CD4-positive, alpha-beta T cell treated with Interferon alpha-2 for 1 hour (primary cell): ENCODE measurements around the gene POM121C.
A peak's percentile ranks its signal among the peaks of the same experiment; 100 is the strongest.
"Not testable (repeated sequence)": the region's sequence is repeated elsewhere in the genome, so short reads cannot be mapped to it uniquely, and the experiment has no call there.

Experiments
- DNase-seq, 2 donors: peaks; one replicate each; pipeline ENCODE4 v3.0.0-alpha.2; 2020 to 2022

POM121C gene

GRCh38 chr7:75485979-75486643 lies at the start of gene POM121C:
Gene POM121C (minus strand): TSS chr7:75486299. CDS start chr7:75441496, 44,803 bp downstream.
- DNase-seq, result peak; percentile 87 to 90

DNA sequence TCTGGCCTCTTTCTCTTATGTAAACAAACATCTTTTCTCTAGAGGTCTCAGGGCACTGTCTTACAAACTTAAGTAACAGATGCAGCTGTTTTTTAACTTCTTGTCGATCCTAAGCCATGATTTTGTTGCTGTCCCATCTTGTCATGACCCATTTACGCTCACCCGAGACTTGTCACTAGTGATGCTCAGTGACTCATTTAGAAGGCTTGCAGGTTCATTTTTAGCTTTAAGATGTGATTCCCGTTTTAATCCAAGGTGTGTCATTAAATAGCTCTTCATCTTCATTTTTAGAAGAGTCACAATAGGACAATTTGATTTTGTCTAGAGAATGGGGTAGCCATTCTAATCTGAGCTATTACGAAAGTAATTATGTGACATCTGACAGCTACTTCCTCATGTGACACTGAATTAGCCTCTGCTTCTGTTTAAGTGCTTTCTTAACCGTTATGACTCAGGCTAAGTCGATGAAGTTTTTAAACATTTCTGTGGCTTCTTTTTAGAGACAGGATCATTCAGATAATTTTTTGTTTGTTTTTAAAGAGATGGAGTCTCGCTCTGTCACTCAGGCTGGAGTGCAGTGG lies 48.7 kb upstream of the POM121C start:
- no peak for DNase-seq

DNA sequence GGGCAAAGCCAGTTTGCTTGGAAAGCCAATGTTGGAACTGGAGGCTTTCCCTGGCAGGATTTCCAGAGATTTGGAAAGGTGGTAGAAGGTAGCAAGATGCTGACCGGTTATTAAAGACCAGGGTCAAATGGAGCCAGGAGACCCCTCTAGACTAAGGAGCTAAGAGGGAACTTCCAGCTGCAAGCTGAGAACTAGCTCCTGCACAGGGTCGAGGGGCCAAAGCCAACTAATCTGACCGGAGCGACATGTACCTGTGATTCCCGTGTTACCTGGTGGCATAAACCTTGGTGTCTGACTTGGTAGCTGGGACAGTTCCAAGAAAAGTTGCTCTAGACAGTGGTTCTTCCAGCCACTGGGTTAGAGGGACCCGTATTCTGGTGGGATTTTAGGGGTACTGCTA lies 47.8 kb upstream of the POM121C start:
- DNase-seq, result no peak

DNA sequence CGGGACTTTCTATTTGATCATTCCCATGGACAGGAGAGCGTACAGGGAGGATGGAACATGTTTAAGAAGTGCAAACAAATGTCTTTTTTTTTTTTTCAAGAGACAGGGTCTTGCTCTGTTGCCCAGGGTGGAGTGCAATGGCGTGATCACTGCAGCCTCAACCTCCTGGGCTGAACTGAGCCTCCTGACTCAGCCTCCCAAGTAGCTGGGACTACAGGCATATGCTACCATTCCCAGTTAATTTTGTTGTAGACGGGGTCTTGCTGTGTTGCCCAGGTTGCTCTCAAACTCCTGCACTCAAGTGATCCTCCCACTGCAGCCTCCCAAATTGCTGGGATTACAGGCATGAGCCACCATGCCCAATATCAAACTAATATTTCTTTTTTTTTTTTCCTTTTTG lies 46.5 kb upstream of the POM121C start:
- no peak for DNase-seq

DNA sequence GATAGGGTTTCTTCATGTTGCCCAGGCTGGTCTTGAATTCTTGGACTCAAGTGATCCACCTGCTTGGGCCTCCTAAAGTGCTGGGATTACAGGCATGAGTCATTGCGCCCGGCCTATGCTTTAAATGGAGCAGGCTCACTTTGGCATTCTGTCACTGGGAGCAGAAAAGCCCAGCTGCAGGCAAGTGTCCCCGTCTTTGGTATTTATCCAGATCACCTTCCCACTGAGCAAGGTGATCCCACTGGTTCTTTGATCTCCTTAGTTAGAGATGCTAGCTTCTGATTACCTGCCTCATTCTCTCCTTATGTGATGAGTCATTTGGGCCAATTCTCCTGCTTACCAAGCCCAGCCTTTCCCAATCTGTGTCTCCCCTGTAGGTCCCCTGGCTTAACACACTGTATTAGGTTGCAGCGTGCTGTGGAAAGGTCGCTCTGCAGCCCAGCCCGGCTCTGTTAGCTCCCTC lies 45.3 kb upstream of the POM121C start:
- no peak for DNase-seq

DNA sequence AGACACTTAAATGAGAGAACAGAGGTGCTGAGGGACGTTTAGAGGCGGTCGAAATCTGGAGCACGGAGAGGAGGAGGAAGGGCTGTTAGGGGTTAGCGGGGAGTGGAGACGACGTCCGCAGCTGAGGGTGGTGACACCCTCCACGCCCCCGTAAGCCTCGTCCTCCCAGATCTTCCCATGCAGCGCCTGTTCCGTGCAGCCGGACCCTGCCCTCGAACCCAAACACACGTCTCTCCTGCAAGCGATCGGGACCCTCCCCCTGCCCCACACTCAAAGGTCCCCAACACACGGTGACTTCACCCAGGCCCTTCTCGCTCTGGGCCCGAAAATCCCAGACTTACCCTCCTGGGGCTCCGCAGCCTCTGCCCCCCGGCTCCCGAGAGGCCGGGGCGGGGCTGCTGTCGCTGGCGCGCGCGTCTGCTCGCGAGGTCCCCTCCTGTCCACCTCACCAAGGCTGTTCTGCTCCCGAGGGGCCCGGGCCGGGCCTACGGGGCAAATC lies 41.2 kb upstream of the POM121C start:
- DNase-seq, result peak in 1 of 2 donors; percentile 3

DNA sequence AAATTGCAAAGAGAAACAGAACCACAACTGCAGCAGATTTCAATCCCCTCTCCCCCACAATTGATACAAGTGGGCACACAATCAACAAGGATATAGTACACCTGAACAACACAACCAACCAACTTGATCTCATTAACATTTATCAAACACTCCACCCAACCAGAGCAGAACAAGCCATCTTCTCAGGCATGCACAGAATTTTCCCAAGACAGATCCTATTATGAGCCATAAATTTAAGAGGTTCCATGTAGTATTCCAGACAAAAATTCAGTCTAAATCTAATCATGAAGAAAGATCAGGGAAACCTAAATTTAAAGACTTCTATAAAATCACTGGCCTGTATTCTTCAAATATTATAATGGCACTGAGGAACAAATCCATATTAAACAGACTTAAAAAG lies 35.6 kb upstream of the POM121C start:
- not testable (repeated sequence) for DNase-seq

DNA sequence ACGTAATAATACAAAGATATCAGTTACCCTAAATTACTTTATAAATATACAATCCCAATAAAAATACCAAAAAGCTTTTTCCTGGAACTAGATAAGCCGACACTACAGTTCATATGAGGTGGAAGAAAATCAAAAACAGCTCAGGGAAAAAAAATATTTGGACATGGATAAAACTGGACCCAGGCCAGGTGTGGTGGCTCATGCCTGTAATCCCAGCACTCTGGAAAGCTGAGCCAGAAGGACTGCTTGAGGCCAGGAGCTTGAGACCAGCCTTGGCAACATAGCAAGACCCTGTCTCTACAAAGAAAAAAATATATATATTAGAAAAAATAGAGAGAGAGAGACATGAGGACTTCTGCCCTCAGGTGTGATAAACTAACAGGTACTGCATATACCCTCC lies 32.7 kb upstream of the POM121C start:
- not testable (repeated sequence) for DNase-seq

DNA sequence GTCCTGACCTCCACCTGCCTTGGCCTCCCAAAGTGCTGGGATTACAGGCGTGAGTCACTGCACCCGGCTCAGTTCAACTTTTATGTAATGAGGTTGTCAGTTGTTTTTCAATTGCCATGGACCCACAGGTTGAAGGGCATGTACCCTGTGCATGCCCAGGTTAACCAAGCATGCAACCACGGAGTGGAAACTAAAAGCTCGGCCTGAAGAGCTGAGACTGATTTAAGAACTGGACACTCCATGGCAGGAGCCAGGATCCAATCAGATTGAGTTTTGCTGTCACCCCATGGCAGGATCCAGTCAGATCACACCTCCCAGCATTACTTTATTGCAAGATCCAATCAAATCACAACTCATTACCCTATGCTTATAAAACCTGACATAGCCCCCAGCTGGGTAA lies 22.9 kb upstream of the POM121C start:
- not testable (repeated sequence) for DNase-seq

DNA sequence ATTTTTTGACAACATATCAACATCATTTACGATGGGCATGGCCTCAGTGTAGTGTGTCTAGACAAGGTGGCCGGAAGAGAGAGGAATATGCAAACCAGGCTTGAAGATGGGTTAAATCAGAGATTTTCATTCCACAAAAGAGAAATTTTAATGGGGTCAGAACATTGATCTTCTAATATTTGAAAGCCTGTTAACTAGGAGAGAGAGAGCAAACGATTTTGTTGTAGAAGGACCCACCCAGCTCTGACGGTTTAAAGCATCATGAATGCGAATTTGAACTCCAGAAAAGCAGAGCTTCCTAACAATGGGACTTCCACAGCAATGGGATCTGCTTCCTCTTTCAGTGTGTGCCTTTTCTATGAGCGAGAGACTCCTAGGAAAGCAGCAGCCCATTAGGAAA lies 5.9 kb upstream of the POM121C start, which contains the start of gene SPDYE5:
Gene SPDYE5 (plus strand): TSS at position 301 of the 400 bp plus-strand sequence. CDS start 1,728 bp downstream, outside the sequence.
- DNase-seq, result not testable (repeated sequence)

DNA sequence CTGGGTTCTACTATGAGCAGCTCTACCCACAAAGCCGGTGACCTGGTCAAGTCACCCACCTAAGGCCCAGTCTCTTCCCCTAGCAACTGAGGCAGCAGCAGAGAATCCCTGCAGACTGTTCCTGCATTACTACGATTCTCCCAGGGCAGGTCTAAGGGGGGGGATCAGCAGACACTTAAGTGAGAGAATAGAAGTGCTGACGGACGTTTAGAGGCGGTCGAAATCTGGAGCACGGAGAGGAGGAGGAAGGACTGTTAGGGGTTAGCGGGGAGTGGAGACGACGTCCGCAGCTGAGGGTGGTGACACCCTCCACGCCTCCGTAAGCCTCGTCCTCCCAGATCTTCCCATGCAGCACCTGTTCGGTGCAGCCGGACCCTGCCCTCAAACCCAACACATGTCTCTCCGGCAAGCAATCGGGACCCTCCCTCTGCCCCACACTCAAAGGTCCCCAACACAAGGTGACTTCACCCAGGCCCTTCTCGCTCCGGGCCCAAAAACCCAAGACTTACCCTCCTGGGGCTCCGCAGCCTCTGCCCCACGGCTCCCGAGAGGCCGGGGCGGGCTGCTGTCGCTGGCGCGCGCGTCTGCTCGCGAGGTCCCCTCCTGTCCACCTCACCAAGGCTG lies 632 bp downstream of the POM121C start:
- peak in 1 of 2 donors; percentile 3 for DNase-seq

GRCh38 chr7:75480313-75480712 lies 5.8 kb downstream of the POM121C start:
- not testable (repeated sequence) for DNase-seq

- not testable (repeated sequence) for DNase-seq
Measured at GRCh38 chr7:75477457-75477856, 8.6 kb downstream of the POM121C start.

- not testable (repeated sequence) for DNase-seq
Measured at GRCh38 chr7:75470166-75470565, 15.9 kb downstream of the POM121C start.

GRCh38 chr7:75460541-75460940 lies 25.6 kb downstream of the POM121C start:
- not testable (repeated sequence) for DNase-seq

- DNase-seq, result not testable (repeated sequence)
Measured at GRCh38 chr7:75458034-75458433, 28.1 kb downstream of the POM121C start.

DNA sequence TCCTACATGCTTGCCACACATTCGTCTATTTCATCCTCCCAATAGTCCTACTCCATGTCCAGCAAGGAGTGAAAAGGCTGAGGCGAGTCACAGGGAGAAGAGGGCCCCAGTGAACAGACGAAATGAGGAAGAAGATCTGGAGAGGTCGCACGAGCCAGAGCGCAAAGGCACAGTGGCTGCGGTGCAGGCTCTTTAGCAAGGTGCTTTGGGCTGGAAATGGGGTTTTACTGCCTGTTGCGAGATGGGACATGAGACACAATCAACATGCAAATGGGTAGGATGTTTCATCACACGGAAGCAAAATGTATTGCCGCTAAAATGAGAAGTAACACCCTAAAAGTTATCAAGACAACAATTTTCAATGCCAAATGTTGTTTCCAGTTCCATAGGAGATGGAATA lies 29.7 kb downstream of the POM121C start:
- DNase-seq, result peak in 1 of 2 donors; percentile 6

DNA sequence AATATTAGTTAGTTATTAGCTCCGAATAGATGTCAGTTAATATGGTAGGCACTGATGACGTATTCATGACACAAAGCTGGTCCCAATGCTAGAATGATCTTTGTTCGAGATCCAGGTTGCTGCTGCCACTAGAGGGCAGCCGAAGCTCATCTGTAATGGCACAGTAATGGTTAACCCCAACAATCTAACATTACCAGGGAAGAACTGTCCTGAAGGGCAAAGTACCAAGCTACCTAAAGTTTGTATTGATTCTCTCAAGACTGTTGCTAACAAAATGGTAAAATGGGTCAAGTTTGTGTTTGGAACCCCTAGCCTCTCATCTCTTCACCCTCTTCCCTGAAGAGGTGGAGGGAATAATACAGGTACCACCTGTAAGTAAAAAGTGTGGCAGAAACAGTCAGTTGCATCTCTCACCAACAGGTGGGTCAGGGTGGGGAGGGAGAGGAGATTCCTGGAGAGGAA lies 33.6 kb downstream of the POM121C start:
- DNase-seq, result peak in 1 of 2 donors; percentile 29

GRCh38 chr7:75449946-75450345 lies 36.2 kb downstream of the POM121C start:
- not testable (repeated sequence) for DNase-seq

DNA sequence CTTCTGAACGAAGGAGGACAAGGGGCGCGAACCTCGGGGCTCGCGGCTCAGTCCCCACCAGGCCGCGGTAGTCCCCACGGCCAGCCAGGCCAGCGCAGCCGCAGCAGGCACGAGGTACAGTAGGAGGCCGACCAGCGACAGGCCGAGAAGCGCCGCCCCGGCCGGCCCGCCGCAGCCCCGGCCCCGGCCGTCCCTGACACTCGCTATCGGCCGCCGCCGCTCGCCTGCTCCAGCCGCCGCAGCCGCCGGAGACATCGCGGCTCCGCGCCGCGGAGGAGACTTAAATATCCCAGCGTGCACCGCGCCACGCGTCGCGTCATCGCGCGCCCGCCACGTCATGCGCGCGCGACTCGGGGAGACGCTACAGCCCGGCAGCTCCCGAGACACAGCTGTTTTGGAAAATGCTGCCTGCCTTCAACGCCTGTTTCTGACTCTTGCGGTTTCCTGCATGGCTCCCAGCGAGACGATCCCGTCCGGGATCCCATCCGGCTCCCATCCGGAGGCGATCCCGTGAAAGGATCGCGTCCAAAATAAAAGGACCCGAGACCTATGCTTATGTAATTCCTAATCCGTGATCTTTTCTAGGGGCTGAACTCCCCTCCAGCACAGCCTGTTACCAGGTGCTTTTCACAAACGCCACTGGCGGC lies 43.5 kb downstream of the POM121C start:
- DNase-seq, result peak; percentile 14 to 47

- not testable (repeated sequence) for DNase-seq
Measured at GRCh38 chr7:75442101-75442464, 44.0 kb downstream of the POM121C start.

GRCh38 chr7:75439000-75439399 lies 47.1 kb downstream of the POM121C start:
- DNase-seq, result not testable (repeated sequence)

DNA sequence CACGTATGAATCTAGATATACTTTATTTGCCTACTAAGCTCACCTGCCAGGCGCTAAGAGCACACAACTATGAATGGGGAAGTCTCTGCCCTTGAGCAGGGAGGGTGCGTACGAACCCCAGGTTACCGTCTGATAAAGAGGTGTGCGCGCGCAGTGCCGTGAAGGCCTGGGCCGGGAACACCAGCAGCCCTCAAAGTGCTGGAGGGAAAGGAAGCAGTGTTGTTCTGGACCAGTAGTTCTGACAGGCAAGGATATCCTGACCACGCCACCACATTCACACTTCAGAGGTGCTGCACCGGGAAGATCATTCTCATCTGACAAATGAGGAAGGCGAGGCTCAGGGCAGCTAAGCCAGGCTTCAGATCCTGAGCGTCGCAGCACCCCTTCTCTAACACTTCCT lies 62.6 kb downstream of the POM121C start:
- not testable (repeated sequence) for DNase-seq
